Activated CD4-positive, alpha-beta T cell treated with anti-CD3 and anti-CD28 coated beads for 24 hours (primary cell): ENCODE measurements around the gene TUB.

ENCODE experiments used
- DNase-seq, 2 donors: peaks; one replicate each; pipeline ENCODE4 v3.0.0-alpha.2; 2020; ENCODE audit warnings: low read depth in 2 of 2

TUB gene

GRCh38 chr11:8043756-8044155, 37.3 kb upstream of the TUB start:
- DNase-seq: no peak

- no peak for DNase-seq
These were observed 35.2 kb upstream of the TUB start for GRCh38 chr11:8045839-8046238.

DNA sequence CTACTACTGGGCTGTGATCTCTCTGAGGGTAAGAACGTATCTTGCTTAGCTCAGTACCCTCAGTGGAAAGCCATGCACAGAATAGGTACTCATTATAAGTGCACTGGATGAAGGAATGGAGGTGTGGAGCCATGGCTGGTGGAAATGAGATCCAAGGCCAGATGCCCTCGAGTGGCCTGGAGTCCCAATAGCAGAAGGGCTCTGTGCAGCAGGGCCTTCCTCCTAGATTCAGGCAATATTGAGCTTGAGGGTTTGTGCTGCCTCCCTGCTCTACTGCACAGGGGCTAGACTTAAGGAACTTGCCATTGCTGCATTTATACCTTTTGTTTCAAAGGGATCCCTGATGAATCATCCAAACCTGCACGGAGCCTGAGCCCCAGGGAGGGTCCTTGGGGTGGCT, 33.6 kb upstream of the TUB start:
- no peak for DNase-seq

DNA sequence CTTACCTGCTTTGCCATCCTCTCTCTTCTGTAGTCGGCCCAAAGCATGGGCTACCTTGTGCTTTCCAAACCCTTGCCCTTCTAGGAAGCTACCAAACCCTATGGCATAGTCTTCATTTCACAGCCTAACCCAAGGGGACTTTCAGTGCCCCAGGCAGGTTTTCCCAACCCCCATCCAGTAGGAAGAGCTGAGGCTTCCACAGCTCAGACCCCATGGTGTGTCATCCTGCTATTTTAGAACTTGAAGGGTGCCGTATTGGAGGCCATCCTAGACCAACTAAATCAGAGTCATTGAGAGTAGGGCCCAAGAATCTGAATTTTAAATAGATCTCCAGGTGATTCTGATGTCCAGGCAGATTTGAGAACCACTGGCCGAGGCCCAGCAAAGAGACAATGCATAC, 31.9 kb upstream of the TUB start:
- DNase-seq: no peak

- DNase-seq: no peak
These were observed 25.7 kb upstream of the TUB start for GRCh38 chr11:8055091-8055835.

GRCh38 chr11:8055836-8056526, 25.0 kb upstream of the TUB start:
- DNase-seq: no peak

DNA sequence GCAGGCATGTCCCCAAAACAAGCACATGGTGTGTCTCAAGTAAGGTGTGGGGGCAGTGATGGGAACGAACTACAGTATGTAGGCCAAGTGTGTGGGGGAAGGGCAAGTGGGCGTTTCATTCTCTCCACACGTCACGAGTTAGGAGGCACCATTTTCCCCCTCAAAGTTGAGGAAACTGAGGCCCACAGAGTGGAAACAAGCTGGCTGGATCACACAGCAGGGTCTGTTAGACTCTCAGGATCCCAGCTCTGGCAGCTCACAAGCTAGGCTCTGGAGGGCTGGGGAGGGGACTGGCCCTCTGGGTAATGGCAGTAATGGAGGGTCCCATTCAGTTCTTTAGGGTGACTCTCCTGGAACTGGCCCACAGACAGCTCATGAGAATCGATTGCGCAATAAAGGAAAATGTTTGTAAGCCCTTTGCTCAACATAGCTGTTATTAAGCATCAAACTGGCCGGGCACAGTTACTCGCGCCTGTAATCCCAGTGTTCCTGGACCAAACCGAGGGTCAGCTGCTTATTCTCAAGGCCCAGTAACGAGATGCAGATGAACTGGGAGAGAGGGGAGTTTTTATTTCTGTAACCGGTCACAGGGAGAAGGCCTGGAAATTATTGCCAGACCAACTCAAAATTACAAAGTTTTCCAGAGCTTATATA, 24.1 kb upstream of the TUB start:
- DNase-seq: no peak

GRCh38 chr11:8058216-8058615, 22.8 kb upstream of the TUB start:
- DNase-seq: no peak

GRCh38 chr11:8059030-8059429, 22.0 kb upstream of the TUB start:
- no peak for DNase-seq

- no peak for DNase-seq
These were observed 21.4 kb upstream of the TUB start for GRCh38 chr11:8059571-8060011.

DNA sequence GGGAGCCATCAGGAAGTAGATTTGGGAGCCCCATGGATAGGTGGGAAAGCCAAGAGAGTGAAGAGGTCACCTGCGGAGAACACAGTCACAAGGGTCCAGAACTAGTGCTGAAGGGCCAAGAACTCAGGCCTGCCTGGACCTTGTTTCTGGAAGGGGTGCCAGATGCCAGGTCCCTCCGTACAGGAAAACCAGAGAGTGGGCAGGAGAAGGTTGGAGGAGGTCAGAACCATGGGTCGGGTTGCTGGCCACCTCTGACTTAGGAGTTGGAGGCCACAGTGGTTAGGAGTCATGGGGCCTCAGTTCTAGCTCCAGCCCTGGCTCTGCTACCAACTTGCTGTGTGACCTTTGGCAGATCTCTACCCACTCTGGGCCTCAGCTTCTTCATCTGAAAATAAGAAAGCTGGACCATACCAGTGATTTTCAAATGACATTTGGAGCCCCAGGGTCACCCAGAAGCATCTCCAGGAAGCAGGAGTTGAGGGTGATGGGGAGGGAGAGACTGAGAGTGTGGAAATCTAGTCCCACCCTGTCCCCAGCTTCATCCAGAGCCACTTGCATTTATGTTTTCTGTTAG, 20.8 kb upstream of the TUB start:
- no peak for DNase-seq

DNA sequence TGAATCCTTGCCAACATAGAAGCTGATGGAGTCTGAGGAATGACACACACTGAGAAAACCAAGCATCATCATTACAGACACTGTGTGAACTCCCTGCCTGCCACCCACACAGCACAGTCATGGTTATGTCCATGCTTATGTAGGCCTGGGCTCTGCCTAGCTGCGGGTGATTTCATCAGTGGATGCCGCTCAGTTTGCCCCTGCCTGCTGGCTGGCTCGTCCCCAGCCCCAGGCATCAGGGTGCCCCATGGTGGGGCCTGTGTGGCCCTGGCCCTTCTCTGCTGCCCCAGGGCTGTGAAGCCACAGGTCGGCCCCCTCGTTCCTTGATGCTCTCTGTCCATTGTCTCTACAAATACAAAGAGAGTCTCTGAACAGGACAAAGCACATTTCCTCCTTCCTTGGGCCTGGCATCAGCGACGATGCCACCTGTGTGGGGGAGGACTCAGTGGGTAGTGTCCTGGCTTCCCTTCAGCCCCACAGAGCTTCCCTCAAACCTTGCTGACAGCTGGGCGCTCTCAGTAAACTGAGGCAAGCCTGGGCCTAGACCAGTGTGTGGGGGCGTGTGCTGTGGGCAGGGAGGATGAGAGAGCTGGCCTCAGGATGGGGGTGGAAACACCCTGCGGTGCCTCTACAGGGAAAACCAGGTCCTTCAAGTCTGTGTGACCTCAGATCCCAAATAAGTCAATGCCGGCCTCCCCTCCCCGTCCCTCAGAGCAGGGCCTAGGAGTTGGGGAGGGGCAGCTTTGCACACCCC, 20.0 kb upstream of the TUB start:
- DNase-seq: no peak

GRCh38 chr11:8061555-8062428, 19.2 kb upstream of the TUB start:
- DNase-seq: no peak

DNA sequence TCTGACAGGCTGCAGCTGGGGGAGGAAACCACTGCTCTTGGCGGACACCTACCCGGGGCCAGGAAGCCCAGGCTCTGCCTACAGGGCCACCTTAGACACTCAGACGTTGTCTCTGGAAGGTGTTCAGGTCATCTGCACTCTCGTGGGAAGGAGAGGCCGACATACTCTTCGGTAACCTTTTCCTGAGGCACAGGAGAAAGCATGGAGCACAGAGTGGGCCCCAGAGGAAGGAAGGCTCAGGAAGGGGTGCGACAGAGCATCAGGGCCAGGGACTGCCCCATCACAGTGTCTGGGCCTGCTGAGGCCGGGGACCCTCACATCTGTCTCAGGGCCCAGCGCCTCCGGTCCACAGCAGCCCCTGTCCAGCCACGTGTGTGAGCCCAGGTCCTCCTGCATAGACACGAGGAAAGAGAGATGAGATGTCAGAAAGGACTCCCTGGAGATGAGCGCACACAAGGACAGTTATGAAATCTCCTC, 18.2 kb upstream of the TUB start:
- no peak for DNase-seq

DNA sequence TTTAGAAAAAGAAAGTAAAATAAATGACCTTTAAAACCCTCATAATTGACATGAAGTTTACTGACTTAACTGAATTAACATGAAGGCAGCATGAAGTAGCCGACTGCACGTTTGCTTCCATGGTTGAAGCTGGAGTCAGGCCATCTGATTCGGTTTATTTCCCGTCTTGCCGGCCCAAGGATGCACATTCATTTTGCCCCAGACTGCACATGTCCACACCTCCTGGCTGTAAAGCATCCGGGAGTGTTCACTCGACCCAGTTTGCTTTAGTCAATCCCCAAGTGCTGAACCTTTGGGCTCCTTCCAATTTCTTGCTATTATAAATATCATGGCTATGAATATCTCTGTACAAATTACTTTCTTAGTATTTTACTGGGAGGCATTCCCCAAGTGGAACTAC, 17.7 kb upstream of the TUB start:
- no peak for DNase-seq

DNA sequence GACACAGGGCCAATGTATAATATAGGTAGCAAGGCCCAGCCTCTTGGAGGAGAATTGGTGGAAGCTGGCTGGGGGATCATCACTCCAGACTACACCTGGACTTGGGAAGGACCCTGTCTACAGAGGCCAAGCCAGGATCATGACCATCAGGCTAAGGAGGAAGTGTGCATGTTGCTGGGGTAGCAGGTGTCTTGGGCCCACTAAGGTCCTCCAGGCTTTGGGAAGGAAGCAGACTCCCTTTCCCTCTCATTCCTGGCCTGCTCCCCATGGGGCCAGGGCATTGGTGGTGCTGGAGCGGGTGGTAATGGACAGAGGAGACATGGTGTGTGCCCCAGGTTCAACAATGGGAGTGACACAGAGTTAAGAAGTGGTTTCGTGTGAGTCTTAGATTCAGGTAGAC, 16.0 kb upstream of the TUB start:
- DNase-seq: no peak

DNA sequence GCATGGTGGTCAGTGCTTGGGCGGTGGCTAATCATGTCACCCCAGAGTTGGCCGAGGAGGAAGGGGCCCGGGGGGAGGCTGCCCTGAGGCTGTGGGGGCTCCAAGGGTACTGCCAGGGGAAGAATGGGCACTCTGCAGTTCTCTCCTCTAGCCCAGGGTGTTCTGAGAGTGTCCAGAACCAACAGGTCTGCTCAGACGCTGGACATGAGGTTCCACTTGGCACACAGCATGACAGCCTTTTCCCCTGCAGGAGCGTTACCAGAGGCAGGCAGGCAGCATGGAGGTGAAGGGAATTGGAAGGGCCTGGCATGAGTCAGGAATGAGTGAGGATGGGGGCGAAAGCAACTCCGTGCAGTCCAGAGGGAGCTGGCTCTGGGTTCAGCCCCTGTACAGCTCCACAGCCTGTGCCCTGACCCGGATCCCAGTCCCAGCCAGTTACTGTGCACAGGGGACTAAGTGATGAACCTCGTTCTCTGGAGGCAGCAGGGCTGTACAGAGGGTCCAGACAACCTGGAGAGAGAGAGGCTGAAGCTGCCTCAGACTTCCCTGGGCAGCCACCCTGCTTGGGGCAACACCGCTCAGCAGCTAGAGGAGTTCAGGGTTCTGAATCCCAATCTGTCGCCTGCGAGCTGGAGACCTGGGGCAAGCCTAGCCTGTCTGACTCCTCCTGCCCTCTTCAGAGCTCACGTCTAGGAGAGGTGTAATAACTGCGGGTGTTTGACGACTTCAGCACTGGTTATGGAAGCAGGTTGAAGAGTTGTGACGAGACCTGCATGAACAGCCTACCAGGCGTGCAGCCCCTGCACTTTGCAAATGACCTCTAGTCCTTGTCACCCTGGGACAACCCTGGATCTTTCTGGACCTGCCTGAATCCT, 14.7 kb upstream of the TUB start:
- DNase-seq: no peak

DNA sequence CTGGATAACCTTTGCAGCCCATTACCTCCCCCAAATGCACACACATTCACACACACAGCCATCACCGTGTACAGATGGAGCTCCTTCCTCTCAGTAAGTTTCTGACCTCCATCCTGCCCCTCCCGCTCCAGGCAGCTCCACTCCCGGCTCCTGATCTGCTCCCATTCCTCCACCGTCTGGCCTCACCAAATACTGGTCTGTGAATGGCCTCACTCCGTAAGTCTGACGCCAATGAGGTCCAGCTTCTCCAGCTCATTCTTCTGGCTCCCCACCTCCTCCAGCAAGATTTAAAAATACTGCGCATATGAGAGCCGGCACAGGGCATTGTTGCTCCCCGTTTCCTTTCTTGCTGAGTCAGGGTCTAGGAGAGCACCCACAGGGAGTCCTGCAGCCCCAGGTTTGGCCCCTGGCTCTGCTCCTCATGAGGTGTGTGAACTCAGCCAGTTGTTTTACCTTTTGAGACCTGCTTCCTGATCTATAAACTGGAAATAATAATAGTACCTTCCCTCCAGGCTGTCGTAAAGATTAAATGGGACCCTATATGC, 14.0 kb upstream of the TUB start:
- DNase-seq: no peak

- DNase-seq: no peak
These were observed 13.5 kb upstream of the TUB start for GRCh38 chr11:8067567-8067928.
